Common myeloid progenitor, CD34-positive (primary cell): ENCODE results near the gene CLDN1.

Experiments
- CTCF ChIA-PET: fragments of 350-600 bp; sonication (Branson Sonifier 250); formaldehyde crosslinking; loops from one replicate; lab custom pipeline; 2021; ENCODE audit warnings: antibody characterized with exemption; lab: Charles Lee
- POLR2A ChIA-PET: fragments of 350-600 bp; sonication (Branson Sonifier 250); formaldehyde crosslinking; loops from one replicate; lab custom pipeline; 2021; ENCODE audit warnings: antibody characterized with exemption; lab: Charles Lee
- DNase-seq, 3 donors: peaks; one replicate each; pipeline versions ENCODE4 v3.0.0 to v3.0.0-alpha.2; 2013
- H3K27ac ChIP-seq, 2 experiments: 1 replicate in 1 of 2; 2 replicates in 1 of 2; pipeline ENCODE4 v1.7.0; 2013; ENCODE audit warnings: inconsistent platforms in 2 of 2, low read length in 2 of 2, mild to moderate bottlenecking in 2 of 2, low read depth in 1 of 2, moderate library complexity in 1 of 2; ENCODE audit not compliant: severe bottlenecking in 2 of 2, insufficient read depth in 1 of 2, poor library complexity in 1 of 2
- H3K27me3 ChIP-seq, 5 experiments: replicated peaks in 2 of 5; 1 replicate in 3 of 5; 2 replicates in 2 of 5; pipeline versions ENCODE4 v1.6.1 to v1.7.0; 2013; ENCODE audit warnings: low read length in 4 of 5, mild to moderate bottlenecking in 2 of 5, moderate library complexity in 2 of 5, inconsistent platforms in 1 of 5; ENCODE audit not compliant: insufficient read depth in 5 of 5, control insufficient read depth in 4 of 5
- H3K36me3 ChIP-seq, 4 experiments: 1 replicate in 2 of 4; 2 replicates in 2 of 4; pipeline versions ENCODE4 v1.6.1 to v1.7.0; 2013; ENCODE audit warnings: low read length in 3 of 4, control low read depth in 1 of 4, mild to moderate bottlenecking in 1 of 4; ENCODE audit not compliant: control insufficient read depth in 4 of 4, insufficient read depth in 4 of 4
- H3K4me1 ChIP-seq, 4 experiments: 1 replicate in 3 of 4; 2 replicates in 1 of 4; pipeline versions ENCODE4 v1.6.1 to v1.7.1; 2013; ENCODE audit warnings: low read length in 3 of 4, mild to moderate bottlenecking in 3 of 4, control low read depth in 1 of 4, inconsistent platforms in 1 of 4, moderate library complexity in 1 of 4; ENCODE audit not compliant: control insufficient read depth in 4 of 4, insufficient read depth in 4 of 4; ENCODE audit errors: control extremely low read depth in 1 of 4
- H3K4me3 ChIP-seq, 7 experiments: 1 replicate in 4 of 7; 2 replicates in 3 of 7; pipeline versions ENCODE4 v1.5.1 to v1.7.0; 2013; ENCODE audit warnings: mild to moderate bottlenecking in 7 of 7, low read length in 6 of 7, moderate library complexity in 6 of 7, inconsistent platforms in 2 of 7, low read depth in 2 of 7, control low read depth in 1 of 7; ENCODE audit not compliant: insufficient read depth in 4 of 7, control insufficient read depth in 1 of 7; ENCODE audit errors: extremely low read depth in 1 of 7
- H3K9me3 ChIP-seq, 5 experiments: 1 replicate in 4 of 5; 2 replicates in 1 of 5; pipeline versions ENCODE4 v1.6.1 to v1.7.1; 2013; ENCODE audit warnings: low read length in 4 of 5, mild to moderate bottlenecking in 2 of 5, inconsistent platforms in 1 of 5, low read depth in 1 of 5, moderate library complexity in 1 of 5; ENCODE audit not compliant: control insufficient read depth in 4 of 5, insufficient read depth in 2 of 5; ENCODE audit errors: control extremely low read depth in 1 of 5
- WGBS: methylation state at CpG from one replicate; pipeline ENCODE4 v1.1.5; 2013; ENCODE audit not compliant: insufficient coverage; 5-methylcytosine and 5-hydroxymethylcytosine counted together

Gene CLDN1

DNA sequence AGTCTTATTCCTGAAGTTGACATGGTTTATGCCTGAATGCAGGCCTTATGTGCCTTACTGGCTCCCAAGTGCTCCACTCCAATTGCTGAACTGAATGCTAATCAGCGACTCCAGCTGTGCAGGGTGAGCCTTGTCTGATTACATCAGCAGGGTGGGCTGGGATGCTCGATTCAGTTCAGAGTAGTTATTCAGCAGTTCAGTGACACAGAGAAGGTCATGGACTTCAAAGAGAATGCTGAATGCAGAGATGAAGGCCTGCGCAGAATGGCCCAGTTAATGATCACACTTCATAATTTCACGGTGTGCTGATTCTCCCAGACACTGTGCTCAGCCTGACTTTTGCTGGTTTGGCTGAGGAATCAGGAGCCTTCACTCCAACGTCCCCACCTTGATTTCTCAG lies 63.6 kb downstream of the CLDN1 start:
- Histone ChIP-seq H3K4me1 (no peaks in the 10 kb centered on the region), H3K4me3 (no peak overlapping the region), H3K9me3 (no peaks in the 10 kb centered on the region), H3K36me3 (no peaks in the 10 kb centered on the region), H3K27me3 (peaks cover 0 to 4% (median 0%) of the 10 kb centered on the region in 5 experiments), H3K27ac (no peak overlapping the region)
- DNase-seq: peak in 1 of 3 donors; percentile 2
- CTCF ChIA-PET: no interaction called here
- 84% methylated on average over 5 of the region's 5 CpGs for WGBS
- POLR2A ChIA-PET: no interaction called here
